Endothelial cell of umbilical vein (primary cell): ENCODE results near the gene PIK3R1. TPM values are rescaled to one million over a fixed set of nuclear protein-coding genes. Genes with fewer than 3 reads are reported as not detected.

Experiments used
- BruUV-seq: library from RNA; stranded (reverse); fragments of 400-500 nt; replicated peaks from 2 replicates; lab custom pipeline; 2021; lab: Mats Ljungman, UMichigan
- CTCF ChIA-PET: fragments of 300-600, 350-600 bp; sonication (Branson Sonifier 250); formaldehyde crosslinking; loops from one replicate; lab custom pipeline; 2021; ENCODE audit warnings: antibody characterized with exemption, inconsistent platforms; lab: Charles Lee
- POLR2A ChIA-PET: fragments of 300-600, 350-600 bp; sonication (Branson Sonifier 250); formaldehyde crosslinking; loops from one replicate; lab custom pipeline; 2021; ENCODE audit warnings: antibody characterized with exemption, inconsistent platforms; lab: Charles Lee
- DNase-seq: peaks from one replicate; pipeline ENCODE4 v3.0.0-alpha.2; 2011; ENCODE audit warnings: low read depth, low spot score
- FAIRE-seq: peaks from 2 replicates; lab custom pipeline; 2011; peaks lifted over from hg19 to GRCh38; lab: Jason Lieb, UNC
- H2AFZ ChIP-seq: 2 replicates; pipeline ENCODE4 v1.6.0; 2012; ENCODE audit warnings: low read depth, low read length, control low read depth, inconsistent platforms
- H3K27ac ChIP-seq: 2 replicates; pipeline ENCODE4 v1.5.1; 2011; ENCODE audit warnings: low read depth, mild to moderate bottlenecking, control low read depth, low read length, moderate library complexity; ENCODE audit not compliant: insufficient read depth
- H3K27me3 ChIP-seq, 2 experiments: 2 replicates each; pipeline versions ENCODE4 v1.6.0 to v1.6.1; 2011; ENCODE audit warnings: low read length in 2 of 2, mixed read lengths in 1 of 2; ENCODE audit not compliant: control insufficient read depth in 2 of 2, insufficient read depth in 2 of 2
- H3K36me3 ChIP-seq, 2 experiments: 2 replicates in 1 of 2; 3 replicates in 1 of 2; pipeline ENCODE4 v1.5.1; 2011; ENCODE audit warnings: low read length in 2 of 2, mild to moderate bottlenecking in 1 of 2, moderate library complexity in 1 of 2; ENCODE audit not compliant: control insufficient read depth in 2 of 2, insufficient read depth in 2 of 2; ENCODE audit errors: extremely low read depth in 1 of 2
- H3K4me1 ChIP-seq: 3 replicates; pipeline ENCODE4 v1.5.1; 2011; ENCODE audit warnings: mild to moderate bottlenecking, low read length; ENCODE audit not compliant: control insufficient read depth, insufficient read depth; ENCODE audit errors: extremely low read depth
- H3K4me2 ChIP-seq: 2 replicates; pipeline ENCODE4 v1.6.1; 2011; ENCODE audit warnings: low read length, control low read depth, mixed read lengths; ENCODE audit not compliant: insufficient read depth
- H3K4me3 ChIP-seq, 3 experiments: fragments of 200-600 bp in 1 of 3; sonication (generic), shearing (Covaris generic) in 1 of 3; replicated peaks in 1 of 3; 2 replicates each; pipeline ENCODE4 v1.5.1; 2011 to 2016; ENCODE audit warnings: control low read depth in 3 of 3, low read length in 3 of 3, mild to moderate bottlenecking in 2 of 3, inconsistent platforms in 1 of 3, low read depth in 1 of 3, moderate library complexity in 1 of 3; ENCODE audit not compliant: insufficient read depth in 1 of 3
- H3K79me2 ChIP-seq: 2 replicates; pipeline ENCODE4 v1.6.0; 2012; ENCODE audit warnings: low read length, inconsistent platforms; ENCODE audit not compliant: control insufficient read depth, insufficient read depth
- H3K9ac ChIP-seq: replicated peaks from 2 replicates; pipeline ENCODE3; 2011; ENCODE audit warnings: low read length, control low read depth; ENCODE audit not compliant: insufficient read depth; ENCODE audit errors: extremely low read depth
- H3K9me1 ChIP-seq: replicated peaks from 3 replicates; pipeline ENCODE4 v1.6.0; 2011; ENCODE audit warnings: mild to moderate bottlenecking, low read length; ENCODE audit not compliant: control insufficient read depth, insufficient read depth; ENCODE audit errors: extremely low read depth
- H3K9me3 ChIP-seq: replicated peaks from 2 replicates; pipeline ENCODE4 v1.5.1; 2012; ENCODE audit warnings: low read length, inconsistent platforms; ENCODE audit not compliant: control insufficient read depth, insufficient read depth
- H4K20me1 ChIP-seq: replicated peaks from 2 replicates; pipeline ENCODE3; 2011; ENCODE audit warnings: mild to moderate bottlenecking, low read length; ENCODE audit not compliant: control insufficient read depth, insufficient read depth; ENCODE audit errors: extremely low read depth
- CTCF ChIP-seq, 2 donors: IDR thresholded peaks; 1 replicate in 1 of 2; 2 replicates in 1 of 2; pipeline ENCODE4 v1.5.1; 2011; ENCODE audit warnings: low read length in 2 of 2, mild to moderate bottlenecking in 2 of 2, moderate library complexity in 2 of 2, control low read depth in 1 of 2, inconsistent platforms in 1 of 2, low read depth in 1 of 2; ENCODE audit not compliant: insufficient read depth in 1 of 2; ENCODE audit errors: extremely low read depth in 1 of 2
- EZH2 ChIP-seq: IDR thresholded peaks from 2 replicates; pipeline ENCODE4 v1.6.1; 2012; ENCODE audit warnings: borderline replicate concordance, low read depth, mild to moderate bottlenecking, moderate library complexity, low read length, inconsistent platforms; ENCODE audit not compliant: severe bottlenecking
- FOS ChIP-seq: IDR thresholded peaks from 2 replicates; pipeline ENCODE4 v1.6.1; 2011; ENCODE audit warnings: mild to moderate bottlenecking, low read length, moderate library complexity, borderline replicate concordance; ENCODE audit not compliant: insufficient read depth
- GATA2 ChIP-seq: IDR thresholded peaks from 2 replicates; pipeline ENCODE4 v1.7.0; 2011; ENCODE audit warnings: low read depth, mild to moderate bottlenecking, moderate library complexity, mixed read lengths, low read length; ENCODE audit not compliant: insufficient read length, insufficient read depth
- JUN ChIP-seq: IDR thresholded peaks from 2 replicates; pipeline ENCODE4 v1.6.1; 2011; ENCODE audit warnings: borderline replicate concordance, low read depth; ENCODE audit not compliant: insufficient read length, insufficient read depth
- MAX ChIP-seq: IDR thresholded peaks from 2 replicates; pipeline ENCODE4 v1.6.1; 2011; ENCODE audit not compliant: insufficient read depth, insufficient read length
- MYC ChIP-seq: IDR thresholded peaks from one replicate; pipeline ENCODE4 v1.6.1; 2011; ENCODE audit warnings: mild to moderate bottlenecking, low read depth, low read length
- POLR2A ChIP-seq: IDR thresholded peaks from 2 replicates; pipeline ENCODE4 v1.6.1; 2012; ENCODE audit warnings: low read depth, mild to moderate bottlenecking, control low read depth, low read length
- POLR2AphosphoS5 ChIP-seq: IDR thresholded peaks from 2 replicates; pipeline ENCODE4 v1.6.1; 2012; ENCODE audit warnings: low read depth, mild to moderate bottlenecking, control low read depth, low read length, moderate library complexity; ENCODE audit not compliant: insufficient read depth
- dilution Hi-C: fragments of 300-500 bp; cut with MboI; formaldehyde crosslinking; loops from one replicate; pipeline ENCODE4 v1.15.0; 2019; ENCODE audit warnings: low sequenced_read_pairs; ENCODE audit not compliant: extremely low pct_ligation_motif_present
- intact Hi-C: fragments of 100-400 bp; cut with micrococcal nuclease; formaldehyde crosslinking; loops from one replicate; pipeline ENCODE4 v1.10.0; 2022
- polyA plus RNA-seq, 4 experiments: library from polyadenylated mRNA; depleted of rRNA in 3 of 4; stranded (reverse) in 3 of 4; unstranded in 1 of 4; fragments of >200 nt; gene quantifications; 2 replicates each; pipeline versions ENCODE4 v1.2.1 to v1.2.3, GENCODE V29; 2011 to 2012; ENCODE audit warnings: missing spikeins in 1 of 4
- total RNA-seq: library from RNA; stranded (reverse); gene quantifications from 2 replicates; pipeline ENCODE4 v1.2.3, GENCODE V29; 2021

The PIK3R1 gene
- total and polyA plus RNA-seq, 2 donors (not counting 3 experiments of a cell fraction or from before 2014, with no cell fraction given), result 2.8 to 30.0 TPM

GRCh38 chr5:68287631-68287975 is 72.0 kb downstream of the PIK3R1 start:
- no peaks in the 10 kb centered on the region for H3K36me3 ChIP-seq
- H3K9me1 ChIP-seq, result no peaks in the 10 kb centered on the region
- H3K4me1 ChIP-seq, result peaks cover 11% of the 10 kb centered on the region
- H3K27ac ChIP-seq, result no peak overlapping the region
- POLR2A ChIA-PET, result no interaction called here
- no peak for TF ChIP-seq POLR2AphosphoS5
- no peak for TF ChIP-seq JUN
- TF ChIP-seq POLR2A, result no peak
- TF ChIP-seq EZH2, result no peak
- TF ChIP-seq GATA2, result no peak
- no peak for TF ChIP-seq CTCF (IDR thresholded peaks at IDR 0.05; ENCODE audit: extremely low read depth in 1 of 2, insufficient read depth in 1 of 2, low read depth in 1 of 2, low read length in 2 of 2)
- no peak for TF ChIP-seq FOS
- TF ChIP-seq MAX, result no peak
- TF ChIP-seq MYC, result no peak
- no peaks in the 10 kb centered on the region for H4K20me1 ChIP-seq
- peak overlapping the region; percentile 85 for H3K4me2 ChIP-seq
- H3K27me3 ChIP-seq, result no peaks in the 10 kb centered on the region
- H2AFZ ChIP-seq, result peak overlapping the region; percentile 77
- FAIRE-seq (no peak), DNase-seq (no peak)
- H3K4me3 ChIP-seq, result peak overlapping the region in 2 of 3 experiments; percentile 44 to 63
- H3K9ac ChIP-seq, result no peak overlapping the region
- dilution Hi-C loops, result no loop called here
- H3K79me2 ChIP-seq, result no peaks in the 10 kb centered on the region
- CTCF ChIA-PET, result interaction anchor here (0.7 to 5.9 kb wide), 11 partner anchors 12 to 674 kb away, joined by 3 to 164 read pairs (median 7); no protein-coding TSS in a partner anchor
- BruUV-seq, result no TSS peak
- no peaks in the 10 kb centered on the region for H3K9me3 ChIP-seq
- intact Hi-C loops, result loop anchor here (2.0 kb wide), 1 partner anchor 719 kb away; no protein-coding TSS in a partner anchor
